Measurements from ENCODE around the gene ZIC4.

ZIC4 gene

GRCh38 chr3:147369661-147370123, 36.7 kb downstream of the ZIC4 start:
- Histone ChIP-seq H3K27ac (ENCODE audit: insufficient read depth, low read depth, low read length, poor library complexity, severe bottlenecking) (no peak overlapping the region), H3K9me3 (ENCODE audit: control insufficient read depth, low read length) (no peaks in the 10 kb centered on the region), H3K4me3 (ENCODE audit: insufficient read depth, low read depth, low read length) (no peak overlapping the region), H3K4me1 (ENCODE audit: control insufficient read depth, insufficient read depth, low read length) (peaks cover 11% of the 10 kb centered on the region), H3K27me3 (ENCODE audit: control insufficient read depth, insufficient read depth, low read length, poor library complexity, severe bottlenecking) (peaks cover 99% of the 10 kb centered on the region), H3K36me3 (ENCODE audit: control insufficient read depth, insufficient read depth, low read length) (no peaks in the 10 kb centered on the region)
- 0% methylated on average over 18 of the region's 18 CpGs for WGBS, 2 experiments

GRCh38 chr3:147369231-147369630, 37.1 kb downstream of the ZIC4 start:
- Histone ChIP-seq H3K4me3 (ENCODE audit: insufficient read depth, low read depth, low read length) (no peak overlapping the region), H3K9me3 (ENCODE audit: control insufficient read depth, low read length) (no peaks in the 10 kb centered on the region), H3K4me1 (ENCODE audit: control insufficient read depth, insufficient read depth, low read length) (peaks cover 11% of the 10 kb centered on the region), H3K27ac (ENCODE audit: insufficient read depth, low read depth, low read length, poor library complexity, severe bottlenecking) (no peak overlapping the region), H3K27me3 (ENCODE audit: control insufficient read depth, insufficient read depth, low read length, poor library complexity, severe bottlenecking) (peaks cover 99% of the 10 kb centered on the region), H3K36me3 (ENCODE audit: control insufficient read depth, insufficient read depth, low read length) (no peaks in the 10 kb centered on the region)
- WGBS, 2 experiments, result 2 to 4% methylated on average over 12 to 13 of the region's 13 CpGs

GRCh38 chr3:147368561-147369221, 37.7 kb downstream of the ZIC4 start:
- Histone ChIP-seq H3K27me3 (ENCODE audit: control insufficient read depth, insufficient read depth, low read length, poor library complexity, severe bottlenecking) (peaks cover 99% of the 10 kb centered on the region), H3K4me3 (ENCODE audit: insufficient read depth, low read depth, low read length) (no peak overlapping the region)
- WGBS, 2 experiments, result 2 to 4% methylated on average over 16 of the region's 16 CpGs

DNA sequence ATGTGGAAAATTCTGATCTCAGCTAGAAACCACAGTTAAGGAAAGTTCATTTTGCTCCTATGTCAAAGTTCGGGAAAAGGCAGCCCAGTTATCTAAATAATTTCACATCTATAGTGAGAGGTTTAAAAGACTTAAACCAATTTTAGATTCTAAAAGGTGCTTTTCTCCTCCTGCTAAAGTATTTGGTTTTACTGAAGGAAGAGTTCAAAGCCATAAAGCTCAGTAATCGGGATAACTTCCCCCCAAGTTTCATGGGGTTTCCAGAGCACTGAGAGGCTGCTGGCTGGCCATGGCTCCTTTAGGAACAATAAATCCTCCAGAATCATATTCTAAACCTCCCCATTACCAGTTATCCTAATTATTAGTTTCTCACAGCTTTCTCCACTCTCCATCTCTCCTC, 38.2 kb downstream of the ZIC4 start:
- Histone ChIP-seq H3K27me3 (ENCODE audit: control insufficient read depth, insufficient read depth, low read length, poor library complexity, severe bottlenecking) (peaks cover 99% of the 10 kb centered on the region), H3K4me1 (ENCODE audit: control insufficient read depth, insufficient read depth, low read length) (peaks cover 11% of the 10 kb centered on the region), H3K36me3 (ENCODE audit: control insufficient read depth, insufficient read depth, low read length) (no peaks in the 10 kb centered on the region), H3K27ac (ENCODE audit: insufficient read depth, low read depth, low read length, poor library complexity, severe bottlenecking) (no peak overlapping the region), H3K4me3 (ENCODE audit: insufficient read depth, low read depth, low read length) (no peak overlapping the region), H3K9me3 (ENCODE audit: control insufficient read depth, low read length) (no peaks in the 10 kb centered on the region)
- WGBS, 2 experiments, result 9 to 15% methylated on average over 1 to 2 of the region's 2 CpGs

More at GRCh38 chr3:147368561-147369221, 37.7 kb downstream of the ZIC4 start:
- H3K27ac ChIP-seq (ENCODE audit: insufficient read depth, low read depth, low read length, poor library complexity, severe bottlenecking), result no peak overlapping the region
- H3K36me3 ChIP-seq (ENCODE audit: control insufficient read depth, insufficient read depth, low read length), result no peaks in the 10 kb centered on the region
- peaks cover 11% of the 10 kb centered on the region for H3K4me1 ChIP-seq (ENCODE audit: control insufficient read depth, insufficient read depth, low read length)
- no peaks in the 10 kb centered on the region for H3K9me3 ChIP-seq (ENCODE audit: control insufficient read depth, low read length)

DNA sequence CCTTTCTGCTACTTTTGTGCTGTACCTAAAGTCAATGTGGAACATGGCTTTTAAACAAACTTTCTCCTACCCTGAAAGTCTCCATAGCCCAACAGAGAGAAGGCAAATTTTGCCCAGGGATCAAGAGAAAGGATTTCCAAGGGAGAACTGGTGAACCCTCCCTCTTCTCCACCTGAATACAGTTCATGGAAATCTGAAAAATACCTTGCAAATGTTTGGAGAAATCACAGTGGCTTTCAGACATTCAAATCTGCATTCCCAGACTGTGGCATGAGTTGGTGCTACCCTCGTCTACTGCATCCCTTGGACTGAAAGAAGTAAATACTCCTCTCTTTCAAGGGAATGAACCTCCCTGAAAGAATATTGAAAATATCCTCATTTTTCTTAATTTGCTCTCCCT, 38.7 kb downstream of the ZIC4 start:
- no peaks in the 10 kb centered on the region for H3K36me3 ChIP-seq (ENCODE audit: control insufficient read depth, insufficient read depth, low read length)
- H3K27ac ChIP-seq (ENCODE audit: insufficient read depth, low read depth, low read length, poor library complexity, severe bottlenecking), result no peak overlapping the region
- H3K4me1 ChIP-seq (ENCODE audit: control insufficient read depth, insufficient read depth, low read length), result peaks cover 11% of the 10 kb centered on the region
- 0 to 4% methylated on average over 1 of the region's 1 CpG for WGBS, 2 experiments
- no peaks in the 10 kb centered on the region for H3K9me3 ChIP-seq (ENCODE audit: control insufficient read depth, low read length)
- H3K27me3 ChIP-seq (ENCODE audit: control insufficient read depth, insufficient read depth, low read length, poor library complexity, severe bottlenecking), result peaks cover 99% of the 10 kb centered on the region
- H3K4me3 ChIP-seq (ENCODE audit: insufficient read depth, low read depth, low read length), result no peak overlapping the region

- Histone ChIP-seq H3K9me3 (ENCODE audit: control insufficient read depth, low read length) (no peaks in the 10 kb centered on the region), H3K36me3 (ENCODE audit: control insufficient read depth, insufficient read depth, low read length) (no peaks in the 10 kb centered on the region), H3K4me3 (ENCODE audit: insufficient read depth, low read depth, low read length) (no peak overlapping the region), H3K27ac (ENCODE audit: insufficient read depth, low read depth, low read length, poor library complexity, severe bottlenecking) (no peak overlapping the region), H3K27me3 (ENCODE audit: control insufficient read depth, insufficient read depth, low read length, poor library complexity, severe bottlenecking) (peaks cover 99% of the 10 kb centered on the region), H3K4me1 (ENCODE audit: control insufficient read depth, insufficient read depth, low read length) (peaks cover 19% of the 10 kb centered on the region)
- 66 to 76% methylated on average over 6 of the region's 6 CpGs for WGBS, 2 experiments
These were observed 40.9 kb downstream of the ZIC4 start for GRCh38 chr3:147365196-147366115.

DNA sequence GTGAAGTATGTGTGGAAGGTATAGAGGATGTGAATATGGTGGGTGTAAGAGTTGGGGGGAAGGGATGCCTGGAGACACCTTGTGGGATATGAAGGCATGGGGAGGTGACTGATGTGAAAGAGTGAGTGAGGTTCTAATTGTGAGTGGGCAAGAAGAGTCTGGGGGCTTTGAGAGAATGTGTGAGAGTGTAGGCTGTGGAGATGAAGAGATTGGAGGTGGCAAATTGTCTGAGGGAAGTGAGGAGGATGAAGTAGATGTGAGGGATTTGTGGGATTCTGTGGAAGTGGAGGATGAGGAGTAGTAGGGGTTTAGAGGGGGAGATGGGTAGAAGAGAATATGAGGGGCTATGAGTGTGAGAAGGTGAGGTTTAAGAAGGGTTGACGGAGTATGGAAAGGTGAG, 41.6 kb downstream of the ZIC4 start:
- Histone ChIP-seq H3K9me3 (ENCODE audit: control insufficient read depth, low read length) (no peaks in the 10 kb centered on the region), H3K27ac (ENCODE audit: insufficient read depth, low read depth, low read length, poor library complexity, severe bottlenecking) (no peak overlapping the region), H3K4me3 (ENCODE audit: insufficient read depth, low read depth, low read length) (no peak overlapping the region), H3K36me3 (ENCODE audit: control insufficient read depth, insufficient read depth, low read length) (no peaks in the 10 kb centered on the region), H3K27me3 (ENCODE audit: control insufficient read depth, insufficient read depth, low read length, poor library complexity, severe bottlenecking) (peaks cover 99% of the 10 kb centered on the region), H3K4me1 (ENCODE audit: control insufficient read depth, insufficient read depth, low read length) (peaks cover 25% of the 10 kb centered on the region)
- WGBS, 2 experiments, result 74 to 84% methylated on average over 1 of the region's 1 CpG

- no peaks in the 10 kb centered on the region for H3K36me3 ChIP-seq (ENCODE audit: control insufficient read depth, insufficient read depth, low read length)
- no peaks in the 10 kb centered on the region for H3K9me3 ChIP-seq (ENCODE audit: control insufficient read depth, low read length)
- WGBS, 2 experiments, result 11 to 12% methylated on average over 11 to 12 of the region's 12 CpGs
- peaks cover 28% of the 10 kb centered on the region for H3K4me1 ChIP-seq (ENCODE audit: control insufficient read depth, insufficient read depth, low read length)
- no peak overlapping the region for H3K27ac ChIP-seq (ENCODE audit: insufficient read depth, low read depth, low read length, poor library complexity, severe bottlenecking)
- H3K27me3 ChIP-seq (ENCODE audit: control insufficient read depth, insufficient read depth, low read length, poor library complexity, severe bottlenecking), result peaks cover 99% of the 10 kb centered on the region
- no peak overlapping the region for H3K4me3 ChIP-seq (ENCODE audit: insufficient read depth, low read depth, low read length)
These were observed 44.6 kb downstream of the ZIC4 start for GRCh38 chr3:147361454-147362420.

DNA sequence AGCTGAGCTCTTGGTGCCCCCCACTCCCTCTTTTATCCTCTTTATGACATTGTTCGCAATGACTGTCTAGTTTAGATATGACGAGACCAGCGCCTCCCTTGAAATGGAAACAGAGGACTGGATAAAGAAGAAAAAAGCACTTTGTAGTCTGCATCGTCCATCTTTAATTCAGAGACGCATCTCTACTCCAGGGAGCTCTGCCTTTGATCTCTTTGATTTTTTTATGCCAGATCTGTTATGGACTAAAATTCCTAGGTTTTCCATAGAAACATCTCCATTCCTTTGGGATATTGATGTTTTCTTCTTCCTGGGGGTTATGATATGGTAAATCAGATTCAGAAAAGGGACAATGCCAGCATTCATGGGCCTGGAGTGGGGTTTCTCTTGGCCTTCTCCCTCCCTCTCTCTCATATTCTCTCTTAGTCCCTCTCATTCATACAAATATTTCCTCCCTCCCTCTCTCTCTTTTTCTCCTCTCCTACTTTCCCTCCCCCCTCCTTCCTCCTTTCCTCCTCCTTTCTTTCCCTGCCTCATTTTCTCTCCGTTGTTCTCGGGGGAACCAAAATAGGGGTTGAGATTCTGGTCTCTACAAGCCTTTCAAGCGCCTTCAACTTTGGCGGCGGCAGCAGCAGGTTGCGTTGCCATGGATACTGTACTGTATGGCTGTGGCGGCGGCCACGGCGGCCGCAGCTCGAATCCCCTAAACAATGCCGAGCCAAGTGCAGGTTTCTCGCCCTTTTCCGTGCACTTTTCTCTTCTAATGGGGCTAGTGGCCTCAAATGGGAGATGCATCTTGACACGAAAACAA, 45.5 kb downstream of the ZIC4 start:
- Histone ChIP-seq H3K9me3 (ENCODE audit: control insufficient read depth, low read length) (no peaks in the 10 kb centered on the region), H3K4me1 (ENCODE audit: control insufficient read depth, insufficient read depth, low read length) (peaks cover 37% of the 10 kb centered on the region), H3K4me3 (ENCODE audit: insufficient read depth, low read depth, low read length) (no peak overlapping the region), H3K27me3 (ENCODE audit: control insufficient read depth, insufficient read depth, low read length, poor library complexity, severe bottlenecking) (peaks cover 100% of the 10 kb centered on the region), H3K27ac (ENCODE audit: insufficient read depth, low read depth, low read length, poor library complexity, severe bottlenecking) (no peak overlapping the region), H3K36me3 (ENCODE audit: control insufficient read depth, insufficient read depth, low read length) (no peaks in the 10 kb centered on the region)
- 11 to 13% methylated on average over 21 of the region's 21 CpGs for WGBS, 2 experiments
